ENCODE results near the gene BPIFB6. TPM values are rescaled to one million over a fixed set of nuclear protein-coding genes. Genes with fewer than 3 reads are reported as not detected.

BPIFB6 gene
- polyA plus RNA-seq, 1 donor (not counting 4 experiments of a cell fraction or from before 2014, with no cell fraction given): not detected

- no peaks in the 10 kb centered on the region for H4K20me1 ChIP-seq (ENCODE audit: control insufficient read depth, extremely low read depth, insufficient read depth, low read length)
- H3K4me1 ChIP-seq (ENCODE audit: control insufficient read depth, extremely low read depth, insufficient read depth, low read length): no peaks in the 10 kb centered on the region
- H3K9me1 ChIP-seq (ENCODE audit: control insufficient read depth, extremely low read depth, insufficient read depth, low read length): no peaks in the 10 kb centered on the region
- H2AFZ ChIP-seq (ENCODE audit: control insufficient read depth, low read length): no peak overlapping the region
- H3K4me3 ChIP-seq (ENCODE audit: control insufficient read depth in 2 of 3, extremely low read depth in 1 of 3, insufficient read depth in 2 of 3, low read depth in 1 of 3, low read length in 3 of 3): no peak overlapping the region
- H3K36me3 ChIP-seq (ENCODE audit: control insufficient read depth in 2 of 2, extremely low read depth in 1 of 2, insufficient read depth in 2 of 2, low read length in 2 of 2): no peaks in the 10 kb centered on the region
- H3K9ac ChIP-seq (ENCODE audit: control insufficient read depth, extremely low read depth, insufficient read depth, low read length): no peak overlapping the region
- TF ChIP-seq EZH2 (IDR thresholded peaks at IDR 0.05; ENCODE audit: low read length): no peak
- no peak for TF ChIP-seq CTCF (optimal IDR thresholded peaks at IDR 0.05 in 1 of 3, IDR thresholded peaks at IDR 0.05 in 1 of 3, conservative IDR thresholded peaks at IDR 0.05 in 1 of 3; ENCODE audit: extremely low read depth in 1 of 3, insufficient read depth in 2 of 3, low read length in 3 of 3)
- H3K4me2 ChIP-seq (ENCODE audit: control insufficient read depth, extremely low read depth, insufficient read depth, low read depth, low read length): no peak overlapping the region
- FAIRE-seq (no peak), DNase-seq (ENCODE audit: low read depth, low spot score) (no peak)
- H3K27me3 ChIP-seq (ENCODE audit: control insufficient read depth, extremely low read depth, insufficient read depth, low read length): no peaks in the 10 kb centered on the region
- H3K9me3 ChIP-seq (ENCODE audit: control insufficient read depth, low read depth, low read length): no peaks in the 10 kb centered on the region
- dilution Hi-C loops (cut with MboI; ENCODE audit: extremely low pct_ligation_motif_present, low sequenced_read_pairs): no loop called here
- no peak overlapping the region for H3K27ac ChIP-seq (ENCODE audit: control insufficient read depth, insufficient read depth, low read length)
- H3K79me2 ChIP-seq (ENCODE audit: control insufficient read depth, insufficient read depth, low read length): no peaks in the 10 kb centered on the region
These were observed 879 bp upstream of the BPIFB6 start for GRCh38 chr20:33030569-33030968.

- dilution Hi-C loops (cut with MboI; ENCODE audit: extremely low pct_ligation_motif_present, low sequenced_read_pairs): no loop called here
- no peaks in the 10 kb centered on the region for H3K9me3 ChIP-seq (ENCODE audit: control insufficient read depth, low read depth, low read length)
- H3K9ac ChIP-seq (ENCODE audit: control insufficient read depth, extremely low read depth, insufficient read depth, low read length): no peak overlapping the region
- H4K20me1 ChIP-seq (ENCODE audit: control insufficient read depth, extremely low read depth, insufficient read depth, low read length): no peaks in the 10 kb centered on the region
- no peak overlapping the region for H3K4me3 ChIP-seq (ENCODE audit: control insufficient read depth in 2 of 3, extremely low read depth in 1 of 3, insufficient read depth in 2 of 3, low read depth in 1 of 3, low read length in 3 of 3)
- no peaks in the 10 kb centered on the region for H3K27me3 ChIP-seq (ENCODE audit: control insufficient read depth, extremely low read depth, insufficient read depth, low read length)
- H3K9me1 ChIP-seq (ENCODE audit: control insufficient read depth, extremely low read depth, insufficient read depth, low read length): no peaks in the 10 kb centered on the region
- TF ChIP-seq CTCF (optimal IDR thresholded peaks at IDR 0.05 in 1 of 3, IDR thresholded peaks at IDR 0.05 in 1 of 3, conservative IDR thresholded peaks at IDR 0.05 in 1 of 3; ENCODE audit: extremely low read depth in 1 of 3, insufficient read depth in 2 of 3, low read length in 3 of 3) (no peak), EZH2 (IDR thresholded peaks at IDR 0.05; ENCODE audit: low read length) (no peak)
- no peaks in the 10 kb centered on the region for H3K79me2 ChIP-seq (ENCODE audit: control insufficient read depth, insufficient read depth, low read length)
- no peak overlapping the region for H2AFZ ChIP-seq (ENCODE audit: control insufficient read depth, low read length)
- FAIRE-seq (no peak), DNase-seq (ENCODE audit: low read depth, low spot score) (no peak)
- no peaks in the 10 kb centered on the region for H3K36me3 ChIP-seq (ENCODE audit: control insufficient read depth in 2 of 2, extremely low read depth in 1 of 2, insufficient read depth in 2 of 2, low read length in 2 of 2)
- H3K27ac ChIP-seq (ENCODE audit: control insufficient read depth, insufficient read depth, low read length): no peak overlapping the region
- H3K4me1 ChIP-seq (ENCODE audit: control insufficient read depth, extremely low read depth, insufficient read depth, low read length): no peaks in the 10 kb centered on the region
- H3K4me2 ChIP-seq (ENCODE audit: control insufficient read depth, extremely low read depth, insufficient read depth, low read depth, low read length): no peak overlapping the region
These were observed 1.1 kb downstream of the BPIFB6 start for GRCh38 chr20:33032555-33032954.

Data from keratinocyte (primary cell).